ENCODE results near the gene SLC4A2.

The SLC4A2 gene

GRCh38 chr7:151104411-151105235 is 45.2 kb downstream of the SLC4A2 start:
- H3K4me3 ChIP-seq (ENCODE audit: low read depth, low read length), result no peak overlapping the region
- no peak for TF ChIP-seq CTCF (IDR thresholded peaks at IDR 0.05; ENCODE audit: borderline replicate concordance, insufficient read depth, low read depth, low read length)

GRCh38 chr7:151107882-151108281 is 48.5 kb downstream of the SLC4A2 start:
- H3K4me3 ChIP-seq (ENCODE audit: low read depth, low read length), result no peak overlapping the region
- no peak for TF ChIP-seq CTCF (IDR thresholded peaks at IDR 0.05; ENCODE audit: borderline replicate concordance, insufficient read depth, low read depth, low read length)

- no peak overlapping the region for H3K4me3 ChIP-seq (ENCODE audit: low read depth, low read length)
- no peak for TF ChIP-seq CTCF (IDR thresholded peaks at IDR 0.05; ENCODE audit: borderline replicate concordance, insufficient read depth, low read depth, low read length)
Measured at GRCh38 chr7:151109094-151110048, 50.0 kb downstream of the SLC4A2 start.

GRCh38 chr7:151110236-151110940 is 51.0 kb downstream of the SLC4A2 start:
- H3K4me3 ChIP-seq (ENCODE audit: low read depth, low read length), result no peak overlapping the region
- TF ChIP-seq CTCF (IDR thresholded peaks at IDR 0.05; ENCODE audit: borderline replicate concordance, insufficient read depth, low read depth, low read length), result no peak

- peak; percentile 91 for TF ChIP-seq CTCF (IDR thresholded peaks at IDR 0.05; ENCODE audit: borderline replicate concordance, insufficient read depth, low read depth, low read length)
- no peak overlapping the region for H3K4me3 ChIP-seq (ENCODE audit: low read depth, low read length)
Measured at GRCh38 chr7:151110941-151111645, 51.7 kb downstream of the SLC4A2 start.

GRCh38 chr7:151113344-151114150 is 54.2 kb downstream of the SLC4A2 start:
- H3K4me3 ChIP-seq (ENCODE audit: low read depth, low read length), result no peak overlapping the region
- no peak for TF ChIP-seq CTCF (IDR thresholded peaks at IDR 0.05; ENCODE audit: borderline replicate concordance, insufficient read depth, low read depth, low read length)
